IMR-90 (cell line): Measurements from ENCODE around the gene NDUFB7. TPM values are rescaled to one million over a fixed set of nuclear protein-coding genes. Genes with fewer than 3 reads are reported as not detected.
"Not testable (repeated sequence)": the region's sequence is repeated elsewhere in the genome, so short reads cannot be mapped to it uniquely, and the experiment has no call there.

Source experiments
- ATAC-seq: fragments of 200-7000 bp; cut with Tn5 transposase; 2 replicates; pipeline ENCODE4 v1.9.1; 2020; ENCODE audit warnings: low read depth, mild to moderate bottlenecking, moderate library complexity
- BruUV-seq: library from RNA; stranded (reverse); fragments of 400-500 nt; replicated peaks from 2 replicates; lab custom pipeline; 2021; lab: Mats Ljungman, UMichigan
- CTCF ChIA-PET: fragments of 300-600 bp; formaldehyde crosslinking; extraction: SDS; loops from one replicate; lab custom pipeline; 2021; ENCODE audit warnings: antibody characterized with exemption; lab: Yijun Ruan, JAX
- POLR2A ChIA-PET: fragments of 300-600 bp; sonication (Branson Sonifier 250); formaldehyde crosslinking; loops from one replicate; lab custom pipeline; 2022; ENCODE audit warnings: antibody characterized with exemption; ENCODE audit not compliant: unreplicated experiment; lab: Charles Lee
- DNase-seq: peaks from one replicate; pipeline ENCODE4 v3.0.0; 2013
- H2AFZ ChIP-seq: replicated peaks from 2 replicates; pipeline ENCODE3; 2013; ENCODE audit warnings: low read length, mild to moderate bottlenecking; ENCODE audit not compliant: poor library complexity
- H2AK5ac ChIP-seq: 2 replicates; pipeline ENCODE4 v1.6.1; 2013; ENCODE audit warnings: low read depth, low read length, inconsistent platforms
- H2AK9ac ChIP-seq: replicated peaks from 2 replicates; pipeline ENCODE3; 2013; ENCODE audit warnings: mild to moderate bottlenecking, low read depth, low read length, moderate library complexity; ENCODE audit not compliant: poor library complexity
- H2BK120ac ChIP-seq: 2 replicates; pipeline ENCODE4 v1.6.1; 2013; ENCODE audit warnings: low read depth, low read length, inconsistent platforms
- H2BK15ac ChIP-seq: 3 replicates; pipeline ENCODE4 v1.6.1; 2013; ENCODE audit warnings: low read depth, low read length, inconsistent platforms
- H2BK20ac ChIP-seq: 2 replicates; pipeline ENCODE4 v1.6.1; 2013; ENCODE audit warnings: low read depth, mild to moderate bottlenecking, inconsistent platforms, low read length, moderate library complexity
- H2BK5ac ChIP-seq: 2 replicates; pipeline ENCODE4 v1.6.1; 2013; ENCODE audit warnings: mild to moderate bottlenecking, low read depth, low read length, inconsistent platforms; ENCODE audit not compliant: poor library complexity, severe bottlenecking
- H3K14ac ChIP-seq: replicated peaks from 2 replicates; pipeline ENCODE4 v1.6.1; 2013; ENCODE audit warnings: low read depth, low read length, inconsistent platforms
- H3K18ac ChIP-seq: 2 replicates; pipeline ENCODE4 v1.6.1; 2013; ENCODE audit warnings: low read depth, low read length, control low read depth
- H3K23ac ChIP-seq: 2 replicates; pipeline ENCODE4 v1.6.1; 2013; ENCODE audit warnings: low read depth, low read length, inconsistent platforms
- H3K27ac ChIP-seq: 2 replicates; pipeline ENCODE4 v1.5.1; 2013; ENCODE audit warnings: mild to moderate bottlenecking, control low read depth, low read length; ENCODE audit not compliant: insufficient read depth
- H3K27me3 ChIP-seq: 2 replicates; pipeline ENCODE4 v1.6.1; 2013; ENCODE audit warnings: low read length; ENCODE audit not compliant: control insufficient read depth, insufficient read depth
- H3K36me3 ChIP-seq: 2 replicates; pipeline ENCODE4 v1.6.1; 2013; ENCODE audit warnings: low read length, mixed read lengths; ENCODE audit not compliant: control insufficient read depth, insufficient read depth
- H3K4ac ChIP-seq: 2 replicates; pipeline ENCODE4 v1.6.1; 2013; ENCODE audit warnings: low read depth, low read length, inconsistent platforms
- H3K4me1 ChIP-seq: 2 replicates; pipeline ENCODE4 v1.6.1; 2013; ENCODE audit warnings: low read length, mixed read lengths; ENCODE audit not compliant: control insufficient read depth, insufficient read depth
- H3K4me2 ChIP-seq: 2 replicates; pipeline ENCODE4 v1.6.1; 2013; ENCODE audit warnings: low read depth, mild to moderate bottlenecking, control low read depth, low read length, moderate library complexity
- H3K4me3 ChIP-seq: 2 replicates; pipeline ENCODE4 v1.5.1; 2013; ENCODE audit warnings: low read depth, mild to moderate bottlenecking, control low read depth, low read length, moderate library complexity; ENCODE audit not compliant: insufficient read depth
- H3K56ac ChIP-seq: 2 replicates; pipeline ENCODE4 v1.6.1; 2013; ENCODE audit warnings: low read length, inconsistent platforms; ENCODE audit not compliant: insufficient read depth; ENCODE audit errors: extremely low read depth
- H3K79me1 ChIP-seq, 2 experiments: 2 replicates each; pipeline ENCODE4 v1.6.1; 2013; ENCODE audit warnings: low read length in 2 of 2, inconsistent platforms in 1 of 2, low read depth in 1 of 2
- H3K9ac ChIP-seq: 2 replicates; pipeline ENCODE4 v1.6.1; 2013; ENCODE audit warnings: low read depth, low read length, control low read depth
- H3K9me1 ChIP-seq: 2 replicates; pipeline ENCODE4 v1.6.1; 2013; ENCODE audit warnings: low read length, inconsistent platforms; ENCODE audit not compliant: insufficient read depth
- H3K9me3 ChIP-seq: 2 replicates; pipeline ENCODE4 v1.6.1; 2013; ENCODE audit warnings: low read length; ENCODE audit not compliant: control insufficient read depth, insufficient read depth
- H4K20me1 ChIP-seq: 2 replicates; pipeline ENCODE4 v1.6.1; 2013; ENCODE audit warnings: low read length, inconsistent platforms; ENCODE audit not compliant: insufficient read depth
- H4K5ac ChIP-seq: 2 replicates; pipeline ENCODE4 v1.6.1; 2013; ENCODE audit warnings: mild to moderate bottlenecking, low read depth, low read length, control low read depth
- H4K8ac ChIP-seq, 2 experiments: 2 replicates each; pipeline ENCODE4 v1.6.1; 2013; ENCODE audit warnings: low read depth in 2 of 2, low read length in 2 of 2, control low read depth in 1 of 2, inconsistent platforms in 1 of 2
- H4K91ac ChIP-seq: 2 replicates; pipeline ENCODE4 v1.6.1; 2013; ENCODE audit warnings: low read depth, low read length, inconsistent platforms; ENCODE audit not compliant: insufficient read depth
- WGBS, 2 experiments: methylation state at CpG; one replicate each; pipeline versions ENCODE4 v1.1.5 to v1.1.7; 2013; ENCODE audit warnings: missing lambda C conversion rate in 2 of 2; ENCODE audit not compliant: insufficient read length in 1 of 2; ENCODE audit errors: extremely low coverage in 2 of 2; 5-methylcytosine and 5-hydroxymethylcytosine counted together
- dilution Hi-C: fragments of 300-500 bp; cut with HindIII; formaldehyde crosslinking; loops from one replicate; pipeline ENCODE4 v1.14.3; 2018; ENCODE audit warnings: low sequenced_read_pairs; ENCODE audit not compliant: unreplicated experiment
- in situ Hi-C: fragments of 300-500 bp; cut with MboI; formaldehyde crosslinking; loops from 3 replicates; pipeline ENCODE4 v1.14.3; 2019; ENCODE audit warnings: low sequenced_read_pairs, inconsistent platforms, mixed read lengths
- intact Hi-C: fragments of 100-400 bp; cut with micrococcal nuclease; formaldehyde crosslinking; loops from 2 replicates; pipeline ENCODE4 v1.10.0; 2022
- polyA plus RNA-seq, 3 experiments: library from polyadenylated mRNA; depleted of rRNA; stranded (reverse); fragments of >200 nt; gene quantifications; 2 replicates each; pipeline ENCODE4 v1.2.3, GENCODE V29; 2012; ENCODE audit warnings: low replicate concordance in 1 of 3
- total RNA-seq: library from RNA; depleted of rRNA; stranded (reverse); fragments of >200 nt; gene quantifications from 2 replicates; pipeline ENCODE4 v1.2.3, GENCODE V29; 2012

NDUFB7 gene
- total and polyA plus RNA-seq, 2 of the 4 experiments (the other 2 are of a cell fraction): 436 to 523 TPM

GRCh38 chr19:14541979-14542378 is 29.9 kb downstream of the NDUFB7 start:
- H3K36me3 ChIP-seq, H2BK20ac ChIP-seq, H3K27me3 ChIP-seq, POLR2A ChIA-PET, in situ Hi-C loops, H3K27ac ChIP-seq, H3K9ac ChIP-seq, H2BK120ac ChIP-seq, BruUV-seq, H3K4me3 ChIP-seq, dilution Hi-C loops, H2AFZ ChIP-seq, H2BK15ac ChIP-seq, H4K8ac ChIP-seq, H2AK5ac ChIP-seq, H3K9me3 ChIP-seq, H4K91ac ChIP-seq, H3K14ac ChIP-seq, H3K56ac ChIP-seq, H2BK5ac ChIP-seq, H2AK9ac ChIP-seq, H3K23ac ChIP-seq, H4K5ac ChIP-seq, H3K4ac ChIP-seq, H3K4me2 ChIP-seq, H3K4me1 ChIP-seq, H3K18ac ChIP-seq, DNase-seq, intact Hi-C loops, ATAC-seq: not testable (repeated sequence)
- H4K20me1 ChIP-seq: peaks cover 19% of the 10 kb centered on the region
- H3K79me1 ChIP-seq: peaks cover 11 to 62% of the 10 kb centered on the region in 2 experiments; a peak in 3 of 4 replicates
- H3K9me1 ChIP-seq: peaks cover 21% of the 10 kb centered on the region
- WGBS, 2 experiments: no CpG with 5 or more reads among the region's 5 CpGs
- CTCF ChIA-PET: interaction anchor here (0.7 kb wide), 1 partner anchor 14 kb away, joined by 3 read pairs; no protein-coding TSS in a partner anchor
